ENCODE data around the gene PKD1L1.

PKD1L1 gene

GRCh38 chr7:47940088-47941013 is 7.9 kb downstream of the PKD1L1 start:
- TF ChIP-seq, protein P1, sequence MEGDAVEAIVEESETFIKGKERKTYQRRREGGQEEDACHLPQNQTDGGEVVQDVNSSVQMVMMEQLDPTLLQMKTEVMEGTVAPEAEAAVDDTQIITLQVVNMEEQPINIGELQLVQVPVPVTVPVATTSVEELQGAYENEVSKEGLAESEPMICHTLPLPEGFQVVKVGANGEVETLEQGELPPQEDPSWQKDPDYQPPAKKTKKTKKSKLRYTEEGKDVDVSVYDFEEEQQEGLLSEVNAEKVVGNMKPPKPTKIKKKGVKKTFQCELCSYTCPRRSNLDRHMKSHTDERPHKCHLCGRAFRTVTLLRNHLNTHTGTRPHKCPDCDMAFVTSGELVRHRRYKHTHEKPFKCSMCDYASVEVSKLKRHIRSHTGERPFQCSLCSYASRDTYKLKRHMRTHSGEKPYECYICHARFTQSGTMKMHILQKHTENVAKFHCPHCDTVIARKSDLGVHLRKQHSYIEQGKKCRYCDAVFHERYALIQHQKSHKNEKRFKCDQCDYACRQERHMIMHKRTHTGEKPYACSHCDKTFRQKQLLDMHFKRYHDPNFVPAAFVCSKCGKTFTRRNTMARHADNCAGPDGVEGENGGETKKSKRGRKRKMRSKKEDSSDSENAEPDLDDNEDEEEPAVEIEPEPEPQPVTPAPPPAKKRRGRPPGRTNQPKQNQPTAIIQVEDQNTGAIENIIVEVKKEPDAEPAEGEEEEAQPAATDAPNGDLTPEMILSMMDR (IDR thresholded peaks at IDR 0.05): no peak
- TF ChIP-seq ZFX (IDR thresholded peaks at IDR 0.05; ENCODE audit: borderline replicate concordance): no peak
- no peak overlapping the region for H3K27ac ChIP-seq

DNA sequence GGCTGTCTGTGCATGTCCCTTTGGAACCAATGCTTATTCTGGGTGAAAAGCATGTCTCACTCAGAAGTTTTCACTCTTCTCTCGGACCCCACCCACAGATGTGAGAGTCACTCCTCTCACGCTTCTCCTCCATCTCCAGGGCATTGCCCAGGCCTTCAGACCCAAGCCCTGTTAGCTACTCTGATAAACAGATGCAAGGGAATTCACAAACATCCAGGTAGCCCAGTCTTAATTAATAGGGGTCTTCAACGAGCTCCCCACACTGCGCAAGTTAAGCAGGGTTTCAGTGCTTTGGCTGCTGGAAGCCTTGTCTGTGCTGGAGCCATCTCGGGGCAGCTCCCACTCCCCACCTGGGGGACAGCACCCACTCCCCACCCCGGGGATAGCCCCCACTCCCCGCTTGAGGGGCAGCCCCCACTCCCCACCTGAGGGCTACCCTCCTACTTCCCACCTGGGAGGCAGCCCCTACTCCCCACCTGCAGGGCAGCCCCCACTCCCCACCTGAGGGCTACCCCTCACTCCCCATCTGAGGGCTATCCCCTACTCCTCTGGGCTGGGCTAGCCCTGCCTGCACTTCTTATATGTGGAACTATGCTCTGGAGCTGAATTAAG is 8.7 kb downstream of the PKD1L1 start:
- TF ChIP-seq, protein P1 (IDR thresholded peaks at IDR 0.05): no peak
- no peak for TF ChIP-seq ZFX (IDR thresholded peaks at IDR 0.05; ENCODE audit: borderline replicate concordance)
- H3K27ac ChIP-seq: no peak overlapping the region

- TF ChIP-seq, protein P1 (IDR thresholded peaks at IDR 0.05): no peak
- TF ChIP-seq ZFX (IDR thresholded peaks at IDR 0.05; ENCODE audit: borderline replicate concordance): no peak
- H3K27ac ChIP-seq: no peak overlapping the region
These were observed 9.6 kb downstream of the PKD1L1 start for GRCh38 chr7:47938574-47939165.

DNA sequence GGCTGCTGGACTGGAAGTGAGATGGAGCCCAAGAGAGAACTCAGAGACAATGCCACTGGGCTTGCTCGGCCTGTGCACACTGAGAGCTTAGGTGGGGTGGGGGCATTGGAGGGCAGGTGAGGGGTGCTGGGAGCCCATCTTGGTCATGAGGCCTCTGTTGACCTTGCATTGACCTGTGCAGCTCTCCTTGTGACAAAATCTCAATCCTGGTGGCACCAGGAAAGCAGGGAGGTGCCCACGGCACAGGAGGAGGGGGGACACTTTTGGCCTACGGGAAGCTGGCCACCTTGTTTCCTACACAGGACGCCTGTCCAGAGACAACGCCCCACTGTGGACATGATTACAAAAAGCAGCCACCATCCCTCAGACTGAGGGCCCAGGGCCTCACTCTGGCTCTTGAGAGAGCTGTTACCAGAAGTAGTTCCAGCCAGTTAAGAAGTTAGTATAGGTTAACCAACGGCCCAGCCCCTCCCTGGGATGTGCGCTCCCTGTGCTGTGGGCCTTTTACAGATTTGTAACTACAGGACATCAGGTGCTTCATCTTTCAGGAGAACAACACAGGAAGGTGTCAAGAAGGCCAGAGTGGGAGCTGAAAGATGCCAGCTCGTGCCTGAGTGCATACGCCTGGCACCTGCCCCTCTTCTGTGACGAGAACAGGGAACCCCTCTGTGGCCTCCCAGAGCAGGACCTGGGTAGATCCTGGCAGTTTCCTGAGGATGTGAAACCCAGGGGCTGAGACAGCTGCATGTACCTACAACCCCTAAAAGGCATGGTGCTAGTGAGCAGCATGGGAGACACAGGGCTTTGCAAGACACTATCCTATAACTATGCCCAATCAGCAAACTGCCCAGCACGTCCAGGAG is 10.3 kb downstream of the PKD1L1 start:
- TF ChIP-seq, protein P1 (IDR thresholded peaks at IDR 0.05): no peak
- no peak for TF ChIP-seq ZFX (IDR thresholded peaks at IDR 0.05; ENCODE audit: borderline replicate concordance)
- H3K27ac ChIP-seq: no peak overlapping the region

DNA sequence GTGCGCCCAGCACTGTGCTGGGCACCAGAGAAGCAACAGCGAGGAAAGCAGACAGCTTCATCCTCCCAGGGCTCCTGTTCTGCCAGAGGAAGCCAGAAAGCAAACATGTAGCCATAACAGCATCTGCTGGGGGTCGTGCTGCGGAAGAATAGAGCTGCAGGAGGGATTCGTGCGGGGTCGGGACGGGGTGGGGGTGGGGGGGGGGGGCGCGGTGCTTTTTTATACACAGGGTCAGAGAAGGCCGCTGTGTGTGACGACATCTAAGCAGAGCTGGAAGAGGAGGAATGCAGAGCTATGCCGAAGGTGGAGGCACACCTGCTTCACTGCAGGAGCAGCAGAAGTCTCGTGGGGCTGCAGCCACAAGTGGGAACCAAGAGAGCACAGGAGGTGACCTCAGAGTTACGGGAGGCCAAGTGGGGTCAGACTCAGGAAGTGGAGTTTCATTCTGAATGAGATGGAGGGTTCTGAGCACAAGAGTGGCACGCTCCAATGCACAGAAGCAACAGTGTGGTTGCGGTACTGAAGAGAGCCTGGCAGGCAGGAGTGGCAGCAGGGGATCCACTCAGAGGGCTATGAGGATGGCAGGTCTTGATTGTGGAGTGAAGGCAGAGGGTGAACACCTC is 11.1 kb downstream of the PKD1L1 start:
- H3K27ac ChIP-seq: no peak overlapping the region
- TF ChIP-seq ZFX (IDR thresholded peaks at IDR 0.05; ENCODE audit: borderline replicate concordance): no peak
- TF ChIP-seq, protein P1 (IDR thresholded peaks at IDR 0.05): no peak

DNA sequence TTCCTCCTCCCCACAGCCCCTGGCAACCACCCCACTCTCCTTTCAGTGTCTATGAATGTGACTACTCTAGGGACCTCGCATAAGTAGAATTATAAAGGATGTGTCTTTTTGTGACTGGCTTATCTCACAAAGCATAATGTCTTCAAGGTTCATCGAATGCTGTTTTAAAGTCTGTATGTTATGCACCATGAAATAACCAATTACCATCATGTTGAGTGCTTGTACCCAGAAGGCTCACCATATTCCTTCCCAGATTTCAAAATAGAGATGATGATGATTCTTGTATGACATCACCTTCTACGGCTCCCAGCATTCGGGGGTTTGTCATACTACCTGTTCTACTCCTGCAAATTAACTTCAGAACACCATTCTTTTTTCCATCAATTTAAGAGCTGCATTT is 11.9 kb downstream of the PKD1L1 start:
- TF ChIP-seq ZFX (IDR thresholded peaks at IDR 0.05; ENCODE audit: borderline replicate concordance): no peak
- TF ChIP-seq, protein P1 (IDR thresholded peaks at IDR 0.05): no peak
- H3K27ac ChIP-seq: no peak overlapping the region

Data from 22Rv1 (cell line).